Measurements from ENCODE around the gene HMGB1.

Gene HMGB1

GRCh38 chr13:30509254-30510050 is 43.7 kb upstream of the HMGB1 start:
- ATAC-seq, result no peak
- TF ChIP-seq ZNF565 (CRISPR knock-in tag; conservative IDR thresholded peaks at IDR 0.05; ENCODE audit: low read depth) (no peak), ESRRG (CRISPR knock-in tag; IDR thresholded peaks at IDR 0.05) (no peak), TCF4 (CRISPR knock-in tag; IDR thresholded peaks at IDR 0.05; ENCODE audit: borderline replicate concordance) (no peak), TOX (CRISPR knock-in tag; IDR thresholded peaks at IDR 0.05; ENCODE audit: borderline replicate concordance) (no peak), TSHZ2 (CRISPR knock-in tag; IDR thresholded peaks at IDR 0.05) (no peak), ZFP30 (CRISPR knock-in tag; IDR thresholded peaks at IDR 0.05) (no peak), ISL1 (CRISPR knock-in tag; IDR thresholded peaks at IDR 0.05) (no peak), BACH2 (CRISPR knock-in tag; IDR thresholded peaks at IDR 0.05; ENCODE audit: borderline replicate concordance) (no peak), CSRNP3 (CRISPR knock-in tag; IDR thresholded peaks at IDR 0.05) (no peak), POU6F1 (CRISPR knock-in tag; IDR thresholded peaks at IDR 0.05; ENCODE audit: borderline replicate concordance, low read depth) (no peak), ZNF70 (CRISPR knock-in tag; IDR thresholded peaks at IDR 0.05) (no peak), CREB5 (CRISPR knock-in tag; IDR thresholded peaks at IDR 0.05; ENCODE audit: low read depth) (no peak), ZC3H10 (CRISPR knock-in tag; IDR thresholded peaks at IDR 0.05) (no peak), SNAI2 (CRISPR knock-in tag; IDR thresholded peaks at IDR 0.05) (no peak), OSR1 (CRISPR knock-in tag; IDR thresholded peaks at IDR 0.05) (no peak)

GRCh38 chr13:30504081-30504480 is 38.3 kb upstream of the HMGB1 start:
- no peak for ATAC-seq
- no peak for TF ChIP-seq ISL1 (CRISPR knock-in tag; IDR thresholded peaks at IDR 0.05)
- TF ChIP-seq RARB (CRISPR knock-in tag; IDR thresholded peaks at IDR 0.05), result no peak
- no peak for TF ChIP-seq PPARA (CRISPR knock-in tag; IDR thresholded peaks at IDR 0.05; ENCODE audit: borderline replicate concordance)
- TF ChIP-seq CSRNP3 (CRISPR knock-in tag; IDR thresholded peaks at IDR 0.05), result no peak
- TF ChIP-seq SNAI2 (CRISPR knock-in tag; IDR thresholded peaks at IDR 0.05), result no peak
- TF ChIP-seq OSR1 (CRISPR knock-in tag; IDR thresholded peaks at IDR 0.05), result no peak
- no peak for TF ChIP-seq ZNF565 (CRISPR knock-in tag; conservative IDR thresholded peaks at IDR 0.05; ENCODE audit: low read depth)
- TF ChIP-seq ESRRG (CRISPR knock-in tag; IDR thresholded peaks at IDR 0.05), result no peak
- TF ChIP-seq ZFP3 (CRISPR knock-in tag; IDR thresholded peaks at IDR 0.05), result no peak
- TF ChIP-seq GLIS3 (CRISPR knock-in tag; IDR thresholded peaks at IDR 0.05), result no peak

GRCh38 chr13:30502237-30502636 is 36.5 kb upstream of the HMGB1 start:
- ATAC-seq, result no peak
- TF ChIP-seq TOX (CRISPR knock-in tag; IDR thresholded peaks at IDR 0.05; ENCODE audit: borderline replicate concordance), result no peak
- no peak for TF ChIP-seq ISL1 (CRISPR knock-in tag; IDR thresholded peaks at IDR 0.05)
- TF ChIP-seq TSHZ2 (CRISPR knock-in tag; IDR thresholded peaks at IDR 0.05), result no peak
- TF ChIP-seq POU6F1 (CRISPR knock-in tag; IDR thresholded peaks at IDR 0.05; ENCODE audit: borderline replicate concordance, low read depth), result no peak
- TF ChIP-seq ZC3H10 (CRISPR knock-in tag; IDR thresholded peaks at IDR 0.05), result no peak

Data from SK-N-SH treated with all-trans-retinoic acid at 6 μM for 48 hours (cell line).